Measurements from ENCODE around the gene KIDINS220.

KIDINS220 gene

GRCh38 chr2:8851811-8852560 lies 14.6 kb upstream of the KIDINS220 start:
- Histone ChIP-seq H3K27me3 (ENCODE audit: control insufficient read depth, insufficient read depth, low read length) (no peaks in the 10 kb centered on the region), H3K27ac (ENCODE audit: low read depth, low read length) (no peak overlapping the region), H3K36me3 (ENCODE audit: control insufficient read depth, insufficient read depth, low read length) (no peaks in the 10 kb centered on the region), H3K9me3 (ENCODE audit: control insufficient read depth, insufficient read depth, low read length) (no peaks in the 10 kb centered on the region), H3K4me3 (ENCODE audit: low read depth, low read length) (no peak overlapping the region), H3K9ac (ENCODE audit: low read depth, low read length) (no peak overlapping the region), H3K4me1 (ENCODE audit: control insufficient read depth, insufficient read depth, low read length) (peaks cover 6% of the 10 kb centered on the region; the same call in 1 of the 2 replicates)

GRCh38 chr2:8850845-8851487 lies 13.6 kb upstream of the KIDINS220 start:
- Histone ChIP-seq H3K36me3 (ENCODE audit: control insufficient read depth, insufficient read depth, low read length) (no peaks in the 10 kb centered on the region), H3K4me3 (ENCODE audit: low read depth, low read length) (no peak overlapping the region), H3K9me3 (ENCODE audit: control insufficient read depth, insufficient read depth, low read length) (no peaks in the 10 kb centered on the region), H3K9ac (ENCODE audit: low read depth, low read length) (no peak overlapping the region), H3K27ac (ENCODE audit: low read depth, low read length) (no peak overlapping the region), H3K4me1 (ENCODE audit: control insufficient read depth, insufficient read depth, low read length) (peaks cover 6% of the 10 kb centered on the region; the same call in 1 of the 2 replicates), H3K27me3 (ENCODE audit: control insufficient read depth, insufficient read depth, low read length) (no peaks in the 10 kb centered on the region)

GRCh38 chr2:8849327-8849726 lies 11.9 kb upstream of the KIDINS220 start:
- Histone ChIP-seq H3K9ac (ENCODE audit: low read depth, low read length) (no peak overlapping the region), H3K9me3 (ENCODE audit: control insufficient read depth, insufficient read depth, low read length) (no peaks in the 10 kb centered on the region), H3K36me3 (ENCODE audit: control insufficient read depth, insufficient read depth, low read length) (no peaks in the 10 kb centered on the region), H3K27me3 (ENCODE audit: control insufficient read depth, insufficient read depth, low read length) (no peaks in the 10 kb centered on the region), H3K4me3 (ENCODE audit: low read depth, low read length) (no peak overlapping the region), H3K4me1 (ENCODE audit: control insufficient read depth, insufficient read depth, low read length) (no peaks in the 10 kb centered on the region), H3K27ac (ENCODE audit: low read depth, low read length) (no peak overlapping the region)

- H3K9ac ChIP-seq (ENCODE audit: low read depth, low read length): no peak overlapping the region
- no peaks in the 10 kb centered on the region for H3K4me1 ChIP-seq (ENCODE audit: control insufficient read depth, insufficient read depth, low read length)
These were observed 11.1 kb upstream of the KIDINS220 start for GRCh38 chr2:8848328-8849100.

GRCh38 chr2:8847400-8847799 lies 10.0 kb upstream of the KIDINS220 start:
- Histone ChIP-seq H3K36me3 (ENCODE audit: control insufficient read depth, insufficient read depth, low read length) (no peaks in the 10 kb centered on the region), H3K27me3 (ENCODE audit: control insufficient read depth, insufficient read depth, low read length) (no peaks in the 10 kb centered on the region), H3K9me3 (ENCODE audit: control insufficient read depth, insufficient read depth, low read length) (no peaks in the 10 kb centered on the region), H3K4me3 (ENCODE audit: low read depth, low read length) (no peak overlapping the region), H3K4me1 (ENCODE audit: control insufficient read depth, insufficient read depth, low read length) (no peaks in the 10 kb centered on the region), H3K27ac (ENCODE audit: low read depth, low read length) (no peak overlapping the region), H3K9ac (ENCODE audit: low read depth, low read length) (no peak overlapping the region)

More at GRCh38 chr2:8848328-8849100, 11.1 kb upstream of the KIDINS220 start:
- Histone ChIP-seq H3K27ac (ENCODE audit: low read depth, low read length) (no peak overlapping the region), H3K4me3 (ENCODE audit: low read depth, low read length) (no peak overlapping the region), H3K9me3 (ENCODE audit: control insufficient read depth, insufficient read depth, low read length) (no peaks in the 10 kb centered on the region), H3K27me3 (ENCODE audit: control insufficient read depth, insufficient read depth, low read length) (no peaks in the 10 kb centered on the region), H3K36me3 (ENCODE audit: control insufficient read depth, insufficient read depth, low read length) (no peaks in the 10 kb centered on the region)

GRCh38 chr2:8841932-8842331 lies 4.5 kb upstream of the KIDINS220 start:
- Histone ChIP-seq H3K4me1 (ENCODE audit: control insufficient read depth, insufficient read depth, low read length) (no peaks in the 10 kb centered on the region), H3K9me3 (ENCODE audit: control insufficient read depth, insufficient read depth, low read length) (no peaks in the 10 kb centered on the region), H3K36me3 (ENCODE audit: control insufficient read depth, insufficient read depth, low read length) (no peaks in the 10 kb centered on the region), H3K9ac (ENCODE audit: low read depth, low read length) (no peak overlapping the region), H3K4me3 (ENCODE audit: low read depth, low read length) (no peak overlapping the region), H3K27me3 (ENCODE audit: control insufficient read depth, insufficient read depth, low read length) (no peaks in the 10 kb centered on the region), H3K27ac (ENCODE audit: low read depth, low read length) (no peak overlapping the region)

- no peaks in the 10 kb centered on the region for H3K9me3 ChIP-seq (ENCODE audit: control insufficient read depth, insufficient read depth, low read length)
- H3K27ac ChIP-seq (ENCODE audit: low read depth, low read length): no peak overlapping the region
- H3K9ac ChIP-seq (ENCODE audit: low read depth, low read length): no peak overlapping the region
- no peaks in the 10 kb centered on the region for H3K36me3 ChIP-seq (ENCODE audit: control insufficient read depth, insufficient read depth, low read length)
- no peaks in the 10 kb centered on the region for H3K27me3 ChIP-seq (ENCODE audit: control insufficient read depth, insufficient read depth, low read length)
- H3K4me1 ChIP-seq (ENCODE audit: control insufficient read depth, insufficient read depth, low read length): no peaks in the 10 kb centered on the region
- H3K4me3 ChIP-seq (ENCODE audit: low read depth, low read length): no peak overlapping the region
These were observed 3.2 kb upstream of the KIDINS220 start for GRCh38 chr2:8840475-8841091.

- Histone ChIP-seq H3K27ac (ENCODE audit: low read depth, low read length) (no peak overlapping the region), H3K9me3 (ENCODE audit: control insufficient read depth, insufficient read depth, low read length) (no peaks in the 10 kb centered on the region), H3K4me3 (ENCODE audit: low read depth, low read length) (no peak overlapping the region), H3K36me3 (ENCODE audit: control insufficient read depth, insufficient read depth, low read length) (no peaks in the 10 kb centered on the region), H3K27me3 (ENCODE audit: control insufficient read depth, insufficient read depth, low read length) (no peaks in the 10 kb centered on the region), H3K9ac (ENCODE audit: low read depth, low read length) (no peak overlapping the region), H3K4me1 (ENCODE audit: control insufficient read depth, insufficient read depth, low read length) (no peaks in the 10 kb centered on the region)
These were observed 2.0 kb upstream of the KIDINS220 start for GRCh38 chr2:8839189-8839965.

- no peaks in the 10 kb centered on the region for H3K9me3 ChIP-seq (ENCODE audit: control insufficient read depth, insufficient read depth, low read length)
- H3K4me1 ChIP-seq (ENCODE audit: control insufficient read depth, insufficient read depth, low read length): no peaks in the 10 kb centered on the region
- H3K4me3 ChIP-seq (ENCODE audit: low read depth, low read length): peak overlapping the region; percentile 94
- no peaks in the 10 kb centered on the region for H3K36me3 ChIP-seq (ENCODE audit: control insufficient read depth, insufficient read depth, low read length)
- H3K27ac ChIP-seq (ENCODE audit: low read depth, low read length): no peak overlapping the region
- no peaks in the 10 kb centered on the region for H3K27me3 ChIP-seq (ENCODE audit: control insufficient read depth, insufficient read depth, low read length)
- no peak overlapping the region for H3K9ac ChIP-seq (ENCODE audit: low read depth, low read length)
These were observed 355 bp upstream of the KIDINS220 start for GRCh38 chr2:8837795-8838140.

- Histone ChIP-seq H3K4me1 (ENCODE audit: control insufficient read depth, insufficient read depth, low read length) (no peaks in the 10 kb centered on the region; the same call in 1 of the 2 replicates), H3K27me3 (ENCODE audit: control insufficient read depth, insufficient read depth, low read length) (no peaks in the 10 kb centered on the region), H3K9me3 (ENCODE audit: control insufficient read depth, insufficient read depth, low read length) (no peaks in the 10 kb centered on the region), H3K4me3 (ENCODE audit: low read depth, low read length) (no peak overlapping the region), H3K27ac (ENCODE audit: low read depth, low read length) (no peak overlapping the region), H3K9ac (ENCODE audit: low read depth, low read length) (no peak overlapping the region), H3K36me3 (ENCODE audit: control insufficient read depth, insufficient read depth, low read length) (no peaks in the 10 kb centered on the region)
These were observed 2.1 kb downstream of the KIDINS220 start for GRCh38 chr2:8835279-8835678.

Measured in HUES48 (cell line).